ENCODE results near the gene MITD1.
A peak's percentile ranks its signal among the peaks of the same experiment; 100 is the strongest.
"Not testable (repeated sequence)": the region's sequence is repeated elsewhere in the genome, so short reads cannot be mapped to it uniquely, and the experiment has no call there.

The MITD1 gene

GRCh38 chr2:99154643-99155536, 26.0 kb downstream of the MITD1 start, which contains the start of the genes LIPT1 and TSGA10:
LIPT1 (plus strand) TSS chr2:99154967; CDS start chr2:99161958, 6,991 bp downstream.
TSGA10 (minus strand) TSS chr2:99154942; CDS start chr2:99109439, 45,503 bp downstream.
- peak; percentile 23 to 93 (median 82) for DNase-seq

GRCh38 chr2:99153921-99154604, 26.8 kb downstream of the MITD1 start:
- DNase-seq: no peak

GRCh38 chr2:99152199-99152895, 28.5 kb downstream of the MITD1 start:
- DNase-seq: no peak

DNA sequence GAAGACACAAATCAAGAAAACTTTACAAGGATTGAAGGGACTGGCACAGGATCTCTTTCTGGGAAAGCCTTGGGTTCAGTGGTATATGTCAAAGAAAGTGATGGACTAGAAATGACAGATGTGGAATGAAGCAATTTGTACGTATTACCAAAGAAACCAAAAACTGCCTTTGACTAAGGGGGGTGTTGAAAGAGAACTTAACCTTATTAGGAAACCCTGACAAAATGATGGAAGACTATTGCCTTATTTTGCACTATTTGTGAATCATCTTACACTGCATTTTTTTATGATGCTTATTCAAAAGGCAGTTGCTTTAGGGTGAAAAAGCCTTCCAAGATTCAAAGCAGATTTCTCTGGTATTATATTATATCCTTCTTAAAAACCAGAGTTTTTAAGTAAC, 30.2 kb downstream of the MITD1 start:
- no peak for DNase-seq

GRCh38 chr2:99141110-99142108, 39.4 kb downstream of the MITD1 start, which contains the start of gene C2orf15:
C2orf15 (plus strand) TSS chr2:99141707; CDS start chr2:99150559, 8,852 bp downstream.
- DNase-seq: peak; percentile 36 to 95 (median 89)

DNA sequence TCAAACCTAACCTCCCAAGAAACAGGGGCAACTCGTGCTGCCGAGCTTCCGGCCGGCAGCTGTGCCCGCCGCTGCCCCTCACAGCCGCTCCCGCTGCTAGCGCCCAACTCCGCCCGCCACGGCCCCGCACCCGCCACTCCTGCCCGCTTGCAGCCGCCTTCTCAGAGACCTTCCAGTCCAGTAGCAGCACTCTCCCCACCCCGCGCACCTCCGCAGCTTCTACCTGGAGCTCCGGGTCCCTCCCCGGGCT, 40.1 kb downstream of the MITD1 start:
- DNase-seq: no peak

DNA sequence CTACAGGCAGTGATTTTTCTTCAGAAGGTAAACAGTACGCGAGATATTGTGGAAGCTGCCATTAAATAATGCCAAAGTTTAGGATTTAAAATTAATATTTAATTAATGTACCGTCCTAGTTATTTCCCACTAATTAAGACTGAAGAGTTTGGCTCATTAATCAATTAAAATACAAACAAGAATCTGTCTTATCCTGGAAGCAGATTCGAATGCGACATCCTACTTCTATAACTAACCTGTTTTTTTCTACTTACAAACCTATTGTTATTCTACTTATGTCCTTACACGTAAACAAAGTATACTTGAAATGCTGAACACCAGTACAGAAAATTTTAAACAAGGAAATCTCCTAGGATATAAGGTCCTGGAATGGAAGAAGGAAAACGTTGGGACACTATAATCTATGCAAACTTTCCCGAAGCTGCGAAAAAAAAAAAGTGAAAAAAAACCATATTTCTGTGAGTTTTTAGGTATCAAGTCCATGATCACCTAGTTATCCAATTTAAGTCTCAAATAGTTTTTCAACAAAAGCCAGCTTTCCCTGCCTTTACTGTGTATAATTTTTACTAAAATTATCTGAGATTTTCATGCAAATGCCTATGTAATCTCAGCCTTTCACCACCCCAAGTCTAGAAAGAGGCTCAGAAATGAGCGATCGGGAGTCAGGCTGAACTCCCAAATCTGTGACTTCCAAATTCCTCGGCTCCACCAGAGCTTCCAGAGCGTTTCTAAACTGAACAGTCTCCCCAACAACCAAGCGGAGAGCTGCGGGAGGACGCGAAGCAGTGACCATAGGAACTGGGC, 40.6 kb downstream of the MITD1 start:
- peak in 1 of 56 donors; percentile 28 for DNase-seq

DNA sequence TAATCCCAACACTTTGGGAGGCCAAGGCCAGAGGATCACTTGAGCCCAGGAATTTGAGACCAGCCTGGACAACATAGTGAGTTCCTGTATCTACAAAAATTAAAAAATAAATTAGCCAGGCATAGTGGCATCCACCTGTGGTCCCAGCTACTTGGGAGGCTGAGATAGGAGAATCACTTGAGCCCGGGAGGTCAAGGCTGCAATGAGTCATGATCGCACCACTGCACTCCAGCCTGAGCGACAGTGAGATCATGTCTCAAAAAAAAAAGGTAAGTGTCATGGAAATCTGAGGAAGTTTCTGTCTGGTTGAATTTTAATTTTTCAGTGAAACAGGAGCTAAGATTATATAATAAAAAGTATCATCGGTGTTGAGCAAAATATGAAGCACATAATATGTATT, 41.9 kb downstream of the MITD1 start:
- no peak for DNase-seq

- DNase-seq: not testable (repeated sequence)
Observed at GRCh38 chr2:99135044-99135556, 45.8 kb downstream of the MITD1 start.

DNA sequence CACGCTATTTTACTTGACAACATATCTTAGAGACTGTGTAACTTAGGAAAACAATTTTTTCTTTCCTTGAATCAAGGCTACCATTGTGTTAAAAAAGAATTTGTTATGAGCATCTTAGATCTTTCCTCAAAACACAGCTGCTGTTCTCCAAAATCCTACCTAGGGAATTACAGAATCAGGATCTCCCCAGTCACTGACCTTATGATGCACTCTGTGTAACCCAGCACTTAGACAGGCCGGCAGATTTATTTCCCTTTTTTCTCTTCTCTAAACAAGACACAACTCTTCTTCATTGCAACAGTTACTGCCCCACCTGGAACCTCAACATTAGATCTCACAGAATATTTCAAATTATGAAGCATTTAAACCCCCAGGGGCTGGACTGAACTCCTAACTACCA, 52.9 kb downstream of the MITD1 start:
- DNase-seq: no peak

All from amygdala (tissue), 56 donors.